ENCODE measurements around the gene SMYD2. TPM values are rescaled to one million over a fixed set of nuclear protein-coding genes. Genes with fewer than 3 reads are reported as not detected.

SMYD2 gene
- total RNA-seq, 1 experiment from 2014 or later = 27.2 TPM

GRCh38 chr1:214383381-214384372 is 102.7 kb downstream of the SMYD2 start:
- POLR2A ChIA-PET = no interaction called here

GRCh38 chr1:214384373-214385079 is 103.6 kb downstream of the SMYD2 start:
- H3K36me3 ChIP-seq (ENCODE audit: control insufficient read depth in 1 of 2, insufficient read depth in 2 of 2, low read length in 2 of 2) = peaks cover 5 to 18% of the 10 kb centered on the region in 2 experiments; a peak in 3 of 4 replicates
- ChIA-PET POLR2A (no interaction called here), RAD21 (ENCODE audit: low non-redundant PET in 1 of 2, low total read pairs in 2 of 2, uncharacterized antibody in 2 of 2, unreplicated experiment in 2 of 2) (no interaction called here), CTCF (no interaction called here)
- no peak overlapping the region for H3K27ac ChIP-seq (ENCODE audit: low read depth, low read length)
- no peak overlapping the region for H3K4me3 ChIP-seq (replicated peaks in 1 of 2; ENCODE audit: low read depth in 1 of 2, low read length in 2 of 2)
- no peak for DNase-seq (ENCODE audit: low read depth, low spot score)
- H3K9me3 ChIP-seq (ENCODE audit: control insufficient read depth in 1 of 2, insufficient read depth in 1 of 2, low read depth in 1 of 2, low read length in 2 of 2) = no peaks in the 10 kb centered on the region
- H3K4me1 ChIP-seq (ENCODE audit: control insufficient read depth in 1 of 2, insufficient read depth in 2 of 2, low read length in 2 of 2) = peaks cover 13 to 15% of the 10 kb centered on the region in 2 experiments
- ATAC-seq = no peak
- H4K20me1 ChIP-seq (ENCODE audit: insufficient read depth) = no peaks in the 10 kb centered on the region
- H3K79me2 ChIP-seq (ENCODE audit: insufficient read depth, low read length) = no peaks in the 10 kb centered on the region
- intact Hi-C loops (cut with micrococcal nuclease) = no loop called here
- TF ChIP-seq SP1 (IDR thresholded peaks at IDR 0.05; ENCODE audit: low read depth) = no peak
- H3K9ac ChIP-seq (ENCODE audit: low read length) = no peak overlapping the region
- no peak overlapping the region for H2AFZ ChIP-seq (ENCODE audit: low read depth, low read length, poor library complexity, severe bottlenecking)
- H3K9me2 ChIP-seq (ENCODE audit: insufficient read depth) = no peaks in the 10 kb centered on the region
- no TSS peak for BruUV-seq (replicated peaks)
- no peak overlapping the region for H3K4me2 ChIP-seq (ENCODE audit: low read length)
- H3K27me3 ChIP-seq (ENCODE audit: insufficient read depth, low read length) = no peaks in the 10 kb centered on the region

More at GRCh38 chr1:214383381-214384372, 102.7 kb downstream of the SMYD2 start:
- no peak overlapping the region for H2AFZ ChIP-seq (ENCODE audit: low read depth, low read length, poor library complexity, severe bottlenecking)
- CTCF ChIA-PET = no interaction called here
- ATAC-seq (no peak), DNase-seq (ENCODE audit: low read depth, low spot score) (no peak)
- H3K9me3 ChIP-seq (ENCODE audit: control insufficient read depth in 1 of 2, insufficient read depth in 1 of 2, low read depth in 1 of 2, low read length in 2 of 2) = no peaks in the 10 kb centered on the region
- H3K4me3 ChIP-seq (replicated peaks in 1 of 2; ENCODE audit: low read depth in 1 of 2, low read length in 2 of 2) = no peak overlapping the region
- intact Hi-C loops (cut with micrococcal nuclease) = no loop called here
- no peaks in the 10 kb centered on the region for H3K79me2 ChIP-seq (ENCODE audit: insufficient read depth, low read length)
- H3K9me2 ChIP-seq (ENCODE audit: insufficient read depth) = no peaks in the 10 kb centered on the region
- BruUV-seq (replicated peaks) = no TSS peak
- no peak overlapping the region for H3K4me2 ChIP-seq (ENCODE audit: low read length)
- H3K36me3 ChIP-seq (ENCODE audit: control insufficient read depth in 1 of 2, insufficient read depth in 2 of 2, low read length in 2 of 2) = peaks cover 5 to 18% of the 10 kb centered on the region in 2 experiments; a peak in 3 of 4 replicates
- RAD21 ChIA-PET (ENCODE audit: low non-redundant PET in 1 of 2, low total read pairs in 2 of 2, uncharacterized antibody in 2 of 2, unreplicated experiment in 2 of 2) = no interaction called here
- H3K27me3 ChIP-seq (ENCODE audit: insufficient read depth, low read length) = no peaks in the 10 kb centered on the region
- H3K4me1 ChIP-seq (ENCODE audit: control insufficient read depth in 1 of 2, insufficient read depth in 2 of 2, low read length in 2 of 2) = peaks cover 15 to 17% of the 10 kb centered on the region in 2 experiments
- H4K20me1 ChIP-seq (ENCODE audit: insufficient read depth) = no peaks in the 10 kb centered on the region
- no peak for TF ChIP-seq SIN3A (IDR thresholded peaks at IDR 0.05; ENCODE audit: low read depth)
- TF ChIP-seq POLR2AphosphoS5 (IDR thresholded peaks at IDR 0.05; ENCODE audit: low read depth, low read length) = no peak
- TF ChIP-seq CEBPB (IDR thresholded peaks at IDR 0.05; ENCODE audit: low read depth) = no peak
- TF ChIP-seq EGR1 (IDR thresholded peaks at IDR 0.05; ENCODE audit: low read depth) = no peak
- TF ChIP-seq FOSL1 (IDR thresholded peaks at IDR 0.05; ENCODE audit: low read depth) = no peak
- H3K27ac ChIP-seq (ENCODE audit: low read depth, low read length) = no peak overlapping the region
- no peak overlapping the region for H3K9ac ChIP-seq (ENCODE audit: low read length)
